Measurements from ENCODE around the gene CEP128.

CEP128 gene

DNA sequence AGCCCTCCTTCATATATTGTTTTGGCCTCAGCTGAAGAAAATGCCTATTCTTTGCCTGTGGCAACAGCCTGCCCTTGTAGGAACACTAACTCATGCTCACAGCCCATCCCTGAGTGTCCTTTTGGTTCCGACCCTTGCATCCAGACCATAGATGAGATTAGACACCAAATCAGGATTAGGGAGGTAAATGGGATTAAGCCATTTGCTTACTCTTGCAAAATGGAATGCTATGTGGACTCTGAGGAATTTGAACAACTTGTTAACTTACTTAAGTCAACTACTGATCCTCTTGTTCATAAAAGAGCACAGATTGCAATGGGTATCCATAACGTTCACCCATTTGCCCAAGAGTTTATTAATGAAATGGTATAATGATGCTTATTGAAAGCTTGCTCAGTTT, 41.2 kb upstream of the CEP128 start:
- TF ChIP-seq, protein P1, sequence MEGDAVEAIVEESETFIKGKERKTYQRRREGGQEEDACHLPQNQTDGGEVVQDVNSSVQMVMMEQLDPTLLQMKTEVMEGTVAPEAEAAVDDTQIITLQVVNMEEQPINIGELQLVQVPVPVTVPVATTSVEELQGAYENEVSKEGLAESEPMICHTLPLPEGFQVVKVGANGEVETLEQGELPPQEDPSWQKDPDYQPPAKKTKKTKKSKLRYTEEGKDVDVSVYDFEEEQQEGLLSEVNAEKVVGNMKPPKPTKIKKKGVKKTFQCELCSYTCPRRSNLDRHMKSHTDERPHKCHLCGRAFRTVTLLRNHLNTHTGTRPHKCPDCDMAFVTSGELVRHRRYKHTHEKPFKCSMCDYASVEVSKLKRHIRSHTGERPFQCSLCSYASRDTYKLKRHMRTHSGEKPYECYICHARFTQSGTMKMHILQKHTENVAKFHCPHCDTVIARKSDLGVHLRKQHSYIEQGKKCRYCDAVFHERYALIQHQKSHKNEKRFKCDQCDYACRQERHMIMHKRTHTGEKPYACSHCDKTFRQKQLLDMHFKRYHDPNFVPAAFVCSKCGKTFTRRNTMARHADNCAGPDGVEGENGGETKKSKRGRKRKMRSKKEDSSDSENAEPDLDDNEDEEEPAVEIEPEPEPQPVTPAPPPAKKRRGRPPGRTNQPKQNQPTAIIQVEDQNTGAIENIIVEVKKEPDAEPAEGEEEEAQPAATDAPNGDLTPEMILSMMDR (IDR thresholded peaks at IDR 0.05), result no peak
- intact Hi-C loops (cut with DNase I; ENCODE audit: low total_unique reads), result no loop called here
- H3K4me3 ChIP-seq, result no peak overlapping the region
- no peaks in the 10 kb centered on the region for H3K9me3 ChIP-seq
- H3K27ac ChIP-seq, result no peak overlapping the region
- no peaks in the 10 kb centered on the region for H3K36me3 ChIP-seq
- peaks cover 0 to 32% (median 9%) of the 10 kb centered on the region in 4 donors for H3K4me1 ChIP-seq
- DNase-seq, result no peak
- no peaks in the 10 kb centered on the region for H3K27me3 ChIP-seq

DNA sequence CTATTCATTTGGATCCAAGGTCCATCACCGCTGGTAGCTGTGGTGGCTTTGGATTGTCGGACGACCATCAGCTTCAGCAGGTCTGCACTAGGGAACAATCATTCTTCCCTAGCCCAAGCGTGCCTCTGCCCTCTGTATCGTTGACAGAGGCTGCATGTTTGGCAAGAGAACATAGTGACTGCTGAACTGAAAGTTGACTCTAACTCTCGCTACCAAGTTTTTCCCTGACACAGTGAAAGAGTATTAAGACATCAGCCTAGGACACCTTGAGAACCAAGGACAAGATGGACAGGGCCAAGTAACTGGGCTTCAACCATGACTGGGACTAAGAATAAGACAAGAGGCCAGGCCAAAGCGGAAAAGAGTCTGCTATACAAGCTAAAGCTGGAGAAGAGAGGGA, 40.1 kb upstream of the CEP128 start:
- peaks cover 0 to 32% (median 9%) of the 10 kb centered on the region in 4 donors for H3K4me1 ChIP-seq
- TF ChIP-seq, protein P1 (IDR thresholded peaks at IDR 0.05), result no peak
- no peak for DNase-seq
- peak overlapping the region in 1 of 2 donors; percentile 52 for H3K27ac ChIP-seq
- intact Hi-C loops (cut with DNase I; ENCODE audit: low total_unique reads), result no loop called here
- no peaks in the 10 kb centered on the region for H3K9me3 ChIP-seq
- H3K36me3 ChIP-seq, result no peaks in the 10 kb centered on the region
- H3K27me3 ChIP-seq, result no peaks in the 10 kb centered on the region
- H3K4me3 ChIP-seq, result no peak overlapping the region

DNA sequence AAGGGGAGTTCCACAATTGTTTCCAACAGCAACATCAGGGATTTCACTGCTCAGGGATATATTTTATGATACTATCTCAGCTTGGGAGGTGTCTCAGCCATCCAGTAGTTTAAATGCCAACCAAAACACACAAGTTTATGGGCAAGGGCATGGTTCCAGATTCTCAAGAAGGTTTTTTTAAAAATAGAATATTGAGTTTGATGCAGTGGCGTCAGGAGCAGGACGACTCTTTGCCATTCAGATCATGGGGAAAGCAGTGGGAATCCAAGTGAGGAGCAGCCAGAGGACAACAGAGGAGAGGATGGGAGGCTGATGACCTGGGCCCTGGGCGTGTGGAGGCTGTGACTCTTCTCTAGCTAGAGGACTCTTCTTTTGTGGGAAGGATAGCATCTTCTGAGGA, 39.6 kb upstream of the CEP128 start:
- H3K9me3 ChIP-seq, result no peaks in the 10 kb centered on the region
- intact Hi-C loops (cut with DNase I; ENCODE audit: low total_unique reads), result no loop called here
- H3K4me3 ChIP-seq, result no peak overlapping the region
- TF ChIP-seq, protein P1 (IDR thresholded peaks at IDR 0.05), result no peak
- H3K36me3 ChIP-seq, result no peaks in the 10 kb centered on the region
- no peak for DNase-seq
- peaks cover 0 to 32% (median 9%) of the 10 kb centered on the region in 4 donors for H3K4me1 ChIP-seq
- H3K27ac ChIP-seq, result peak overlapping the region in 1 of 2 donors; percentile 52
- no peaks in the 10 kb centered on the region for H3K27me3 ChIP-seq

DNA sequence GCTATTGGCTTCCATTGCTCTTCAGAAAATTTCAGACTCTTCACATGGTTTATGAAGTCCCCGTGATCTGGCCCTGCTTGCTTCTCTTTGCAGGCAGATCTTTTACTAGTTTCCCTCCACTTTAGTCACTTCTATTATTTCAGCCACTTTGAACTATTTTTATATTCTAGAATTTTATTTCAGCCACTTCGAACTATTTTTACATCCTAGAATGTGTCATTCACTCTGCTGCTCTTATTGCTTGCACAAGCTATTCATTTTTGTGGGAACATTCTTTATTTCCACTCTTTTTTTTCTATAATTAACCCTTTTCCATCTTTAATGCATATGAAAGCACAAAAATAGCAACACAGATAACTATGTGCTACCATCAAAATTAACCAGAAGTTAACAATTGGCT, 38.4 kb upstream of the CEP128 start:
- H3K36me3 ChIP-seq, result no peaks in the 10 kb centered on the region
- H3K4me1 ChIP-seq, result peaks cover 0 to 43% (median 9%) of the 10 kb centered on the region in 4 donors
- no peaks in the 10 kb centered on the region for H3K27me3 ChIP-seq
- H3K27ac ChIP-seq, result no peak overlapping the region
- no peak for DNase-seq
- TF ChIP-seq, protein P1 (IDR thresholded peaks at IDR 0.05), result no peak
- intact Hi-C loops (cut with DNase I; ENCODE audit: low total_unique reads), result no loop called here
- H3K4me3 ChIP-seq, result no peak overlapping the region
- H3K9me3 ChIP-seq, result no peaks in the 10 kb centered on the region

DNA sequence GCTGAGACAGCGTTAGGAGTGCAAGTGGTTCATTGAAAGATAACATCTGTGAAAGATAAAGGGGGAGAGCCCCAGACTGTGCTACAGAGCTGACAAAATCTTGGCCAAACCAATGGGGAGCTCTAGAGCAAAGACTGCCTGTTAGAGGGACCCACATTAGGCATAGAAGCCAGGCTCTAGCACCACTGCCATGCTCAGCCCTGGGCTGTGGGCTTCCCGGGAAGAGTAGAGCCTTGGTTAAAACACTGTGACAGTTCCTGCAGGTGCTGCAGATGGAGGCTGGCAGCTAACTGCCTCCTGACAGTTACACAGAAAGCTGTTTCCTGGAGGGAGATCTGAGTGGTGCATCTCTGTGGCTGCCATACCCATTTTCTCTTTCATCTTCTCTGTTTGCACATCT, 36.9 kb upstream of the CEP128 start:
- no peaks in the 10 kb centered on the region for H3K27me3 ChIP-seq
- H3K27ac ChIP-seq, result no peak overlapping the region
- DNase-seq, result no peak
- TF ChIP-seq, protein P1 (IDR thresholded peaks at IDR 0.05), result no peak
- no peaks in the 10 kb centered on the region for H3K36me3 ChIP-seq
- H3K4me1 ChIP-seq, result peaks cover 0 to 59% (median 19%) of the 10 kb centered on the region in 4 donors
- intact Hi-C loops (cut with DNase I; ENCODE audit: low total_unique reads), result no loop called here
- H3K9me3 ChIP-seq, result no peaks in the 10 kb centered on the region
- H3K4me3 ChIP-seq, result no peak overlapping the region

DNA sequence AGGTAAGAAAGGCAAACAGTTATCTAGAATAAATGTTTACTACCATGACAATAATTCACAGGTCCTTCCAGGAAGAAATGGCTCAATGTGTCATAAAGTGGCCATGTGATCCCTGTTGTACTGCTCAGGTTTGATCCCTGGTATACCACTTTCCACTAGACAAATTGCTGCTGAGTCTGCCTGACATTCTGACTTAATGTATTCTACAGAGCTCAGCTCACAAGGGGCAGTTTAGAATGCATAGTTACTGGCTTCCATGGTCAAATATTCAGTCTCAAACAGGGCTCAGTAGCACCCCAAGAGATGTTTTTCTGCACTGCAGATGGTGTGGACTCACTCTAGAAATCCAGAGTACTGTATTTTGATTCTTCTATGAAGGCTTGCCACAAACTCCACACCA, 35.7 kb upstream of the CEP128 start:
- Histone ChIP-seq H3K36me3 (no peaks in the 10 kb centered on the region), H3K9me3 (no peaks in the 10 kb centered on the region), H3K4me3 (no peak overlapping the region), H3K27ac (no peak overlapping the region), H3K27me3 (no peaks in the 10 kb centered on the region), H3K4me1 (peaks cover 0 to 62% (median 20%) of the 10 kb centered on the region in 4 donors)
- TF ChIP-seq, protein P1 (IDR thresholded peaks at IDR 0.05), result no peak
- intact Hi-C loops (cut with DNase I; ENCODE audit: low total_unique reads), result no loop called here
- no peak for DNase-seq

Measured in tibial artery (tissue), 4 donors.